ENCODE data around the gene PCBP3. TPM values are rescaled to one million over a fixed set of nuclear protein-coding genes. Genes with fewer than 3 reads are reported as not detected.

Gene PCBP3
- total RNA-seq, 2 experiments from 2014 or later, result 1.9 to 2.2 TPM

DNA sequence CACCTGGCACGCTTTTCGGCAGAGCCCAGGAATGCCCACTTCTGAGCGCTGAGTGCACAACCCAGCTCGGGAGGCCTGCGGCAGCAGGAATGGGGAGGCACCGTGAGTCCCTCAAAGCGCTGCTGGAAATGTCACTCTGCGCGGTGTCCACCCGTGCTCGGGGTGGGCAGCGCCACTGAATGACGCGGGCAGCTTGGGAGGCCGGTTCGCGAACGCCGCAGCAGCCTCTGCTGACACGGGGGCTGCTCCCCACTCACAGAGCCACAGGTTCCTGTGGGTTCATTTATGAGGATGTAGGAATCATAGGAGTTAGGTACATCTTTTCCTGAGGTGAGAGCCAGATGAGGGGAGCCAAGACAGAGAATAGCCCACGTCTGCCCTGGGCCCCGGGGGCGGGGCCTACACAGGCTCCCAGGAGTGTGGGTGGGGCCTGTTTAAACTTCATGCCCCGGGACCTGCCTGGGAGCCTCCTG lies 191.3 kb downstream of the PCBP3 start:
- H3K27me3 Mint-ChIP-seq, result no peaks in the 10 kb centered on the region
- ChIA-PET POLR2A (no interaction called here), CTCF (no interaction called here)
- TF ChIP-seq, protein P1, sequence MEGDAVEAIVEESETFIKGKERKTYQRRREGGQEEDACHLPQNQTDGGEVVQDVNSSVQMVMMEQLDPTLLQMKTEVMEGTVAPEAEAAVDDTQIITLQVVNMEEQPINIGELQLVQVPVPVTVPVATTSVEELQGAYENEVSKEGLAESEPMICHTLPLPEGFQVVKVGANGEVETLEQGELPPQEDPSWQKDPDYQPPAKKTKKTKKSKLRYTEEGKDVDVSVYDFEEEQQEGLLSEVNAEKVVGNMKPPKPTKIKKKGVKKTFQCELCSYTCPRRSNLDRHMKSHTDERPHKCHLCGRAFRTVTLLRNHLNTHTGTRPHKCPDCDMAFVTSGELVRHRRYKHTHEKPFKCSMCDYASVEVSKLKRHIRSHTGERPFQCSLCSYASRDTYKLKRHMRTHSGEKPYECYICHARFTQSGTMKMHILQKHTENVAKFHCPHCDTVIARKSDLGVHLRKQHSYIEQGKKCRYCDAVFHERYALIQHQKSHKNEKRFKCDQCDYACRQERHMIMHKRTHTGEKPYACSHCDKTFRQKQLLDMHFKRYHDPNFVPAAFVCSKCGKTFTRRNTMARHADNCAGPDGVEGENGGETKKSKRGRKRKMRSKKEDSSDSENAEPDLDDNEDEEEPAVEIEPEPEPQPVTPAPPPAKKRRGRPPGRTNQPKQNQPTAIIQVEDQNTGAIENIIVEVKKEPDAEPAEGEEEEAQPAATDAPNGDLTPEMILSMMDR (IDR thresholded peaks at IDR 0.05), result no peak
- H3K4me1 Mint-ChIP-seq (ENCODE audit: low read depth), result peaks cover 10% of the 10 kb centered on the region
- no peak overlapping the region for H3K4me3 Mint-ChIP-seq
- intact Hi-C loops (cut with micrococcal nuclease), result no loop called here
- ATAC-seq (no peak), DNase-seq (no peak)
- H3K36me3 Mint-ChIP-seq (ENCODE audit: low read depth), result no peaks in the 10 kb centered on the region
- H3K27ac Mint-ChIP-seq, result no peak overlapping the region
- H3K9me3 Mint-ChIP-seq, result peaks cover 3% of the 10 kb centered on the region

DNA sequence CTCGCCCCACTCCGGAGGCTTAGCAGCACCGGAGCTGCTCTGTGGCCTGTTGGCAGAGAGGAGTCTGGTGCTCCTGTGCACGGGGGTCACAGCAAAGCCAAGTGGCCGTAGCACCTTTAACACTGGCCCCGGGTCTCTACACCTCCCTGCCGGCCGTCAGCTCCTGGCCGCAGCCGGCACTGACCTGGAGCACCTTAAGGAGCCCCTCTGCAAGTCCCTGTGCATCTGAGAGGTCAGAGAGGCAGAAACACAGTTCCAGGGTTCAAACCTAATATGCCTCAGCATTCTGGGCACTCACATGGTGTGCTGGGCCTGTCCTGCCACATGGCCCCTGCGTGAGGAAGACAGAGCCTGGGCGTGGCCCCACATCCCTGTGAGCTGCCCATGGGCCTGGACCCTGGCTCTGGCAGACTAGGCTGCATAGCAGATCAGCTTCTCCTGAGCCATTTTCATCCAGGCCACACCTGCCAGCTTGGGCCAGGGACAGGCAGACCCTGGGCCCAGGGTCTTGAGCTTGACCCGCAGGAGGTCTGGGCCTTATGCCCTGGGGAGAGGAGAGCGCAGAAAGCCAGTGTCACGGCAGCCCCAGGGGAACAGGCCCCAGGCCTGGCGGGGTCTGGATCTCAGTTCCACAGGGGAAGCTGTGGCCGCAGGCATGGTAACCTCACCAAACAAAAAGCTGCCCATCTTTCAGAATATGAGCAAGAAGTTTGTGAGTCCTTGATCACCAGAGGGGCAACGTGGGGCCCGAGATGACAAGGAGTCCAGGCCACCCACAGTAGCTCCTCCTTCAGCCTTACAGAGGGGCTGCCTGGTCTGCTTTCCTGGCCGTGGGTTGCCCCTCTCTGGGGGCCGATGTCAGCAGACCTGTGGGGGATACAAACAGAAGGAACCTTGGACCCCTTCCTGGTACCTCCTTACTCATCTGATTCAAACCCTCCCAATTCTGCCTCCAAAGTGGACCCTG lies 192.1 kb downstream of the PCBP3 start:
- Mint-ChIP-seq H3K4me1 (ENCODE audit: low read depth) (peaks cover 10% of the 10 kb centered on the region), H3K36me3 (ENCODE audit: low read depth) (no peaks in the 10 kb centered on the region), H3K9me3 (peaks cover 3% of the 10 kb centered on the region), H3K27me3 (no peaks in the 10 kb centered on the region), H3K4me3 (no peak overlapping the region), H3K27ac (no peak overlapping the region)
- no peak for ATAC-seq
- intact Hi-C loops (cut with micrococcal nuclease), result no loop called here
- ChIA-PET POLR2A (no interaction called here), CTCF (no interaction called here)
- no peak for DNase-seq
- TF ChIP-seq, protein P1 (IDR thresholded peaks at IDR 0.05), result no peak

DNA sequence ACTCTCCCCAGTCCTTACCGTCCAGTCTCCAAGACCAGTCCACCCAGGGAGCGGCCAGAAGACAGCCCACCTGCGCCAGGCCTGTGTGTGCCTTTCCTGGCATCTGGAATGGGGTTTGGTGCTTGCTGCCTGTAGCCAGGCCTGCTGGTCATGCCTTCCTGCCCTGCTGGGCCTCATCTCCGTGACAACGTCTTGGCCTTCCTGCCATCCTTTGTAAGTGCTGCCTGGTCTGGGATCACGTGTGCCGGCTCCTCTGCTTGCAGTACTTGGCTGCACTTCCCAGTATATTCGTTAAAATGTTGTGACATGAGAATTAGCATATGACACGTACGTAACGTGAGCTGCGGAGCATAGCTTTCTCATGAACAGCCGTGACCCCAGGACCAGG lies 192.7 kb downstream of the PCBP3 start:
- CTCF ChIA-PET, result interaction anchor here (1.7 kb wide), 1 partner anchor 43 kb away, joined by 3 read pairs; no protein-coding TSS in a partner anchor
- no peak overlapping the region for H3K27ac Mint-ChIP-seq
- no peak overlapping the region for H3K4me3 Mint-ChIP-seq
- H3K27me3 Mint-ChIP-seq, result no peaks in the 10 kb centered on the region
- H3K36me3 Mint-ChIP-seq (ENCODE audit: low read depth), result peaks cover 2% of the 10 kb centered on the region
- peaks cover 7% of the 10 kb centered on the region for H3K9me3 Mint-ChIP-seq
- POLR2A ChIA-PET, result no interaction called here
- TF ChIP-seq, protein P1 (IDR thresholded peaks at IDR 0.05), result no peak
- ATAC-seq (no peak), DNase-seq (no peak)
- intact Hi-C loops (cut with micrococcal nuclease), result no loop called here
- peaks cover 10% of the 10 kb centered on the region for H3K4me1 Mint-ChIP-seq (ENCODE audit: low read depth)

DNA sequence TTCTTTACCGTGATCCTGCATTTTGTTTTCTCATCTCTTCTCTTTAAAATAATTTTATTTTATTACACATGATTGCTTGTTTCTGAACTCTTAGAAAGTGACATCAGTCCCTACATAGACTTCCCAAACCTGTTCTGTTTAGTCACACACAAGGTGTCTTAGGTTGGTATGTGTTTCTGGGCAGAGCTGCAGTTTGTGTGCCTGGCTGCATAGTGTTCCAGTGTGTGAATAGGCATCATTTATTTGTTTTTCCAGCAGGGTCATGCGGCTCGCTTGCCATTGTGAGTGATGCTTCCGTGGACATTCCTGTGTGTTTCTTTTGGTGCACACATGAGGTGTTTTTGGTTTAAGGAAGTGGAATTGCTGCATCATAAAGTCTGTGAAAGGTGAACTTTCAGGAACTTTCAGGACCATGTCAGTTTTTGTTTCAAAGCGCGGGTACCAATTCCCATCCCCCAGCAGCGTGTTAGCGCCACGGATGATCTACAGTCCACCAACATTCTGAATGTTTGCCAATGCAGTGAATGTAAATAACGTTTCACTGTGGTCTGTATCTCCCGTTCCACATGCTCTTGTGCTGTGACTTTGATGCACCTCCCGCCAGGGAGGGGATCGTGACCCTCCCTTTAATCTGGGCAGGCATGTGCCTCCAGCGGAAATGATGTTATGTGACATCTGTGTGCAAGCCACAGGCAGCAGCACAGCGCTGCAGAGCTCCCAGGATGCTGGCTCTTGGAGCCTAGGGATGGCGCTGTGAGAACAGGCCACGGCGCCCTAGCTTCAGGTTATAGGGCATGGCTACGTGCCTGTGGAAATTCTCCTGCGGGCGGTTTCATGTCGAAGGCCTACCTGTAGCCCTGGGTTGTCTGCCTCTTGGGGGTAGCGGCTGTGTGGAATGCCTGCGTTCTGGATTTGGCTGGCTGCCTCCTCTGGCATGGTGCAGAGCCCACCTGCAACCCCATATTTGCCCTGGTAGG lies 193.5 kb downstream of the PCBP3 start:
- TF ChIP-seq, protein P1 (IDR thresholded peaks at IDR 0.05), result no peak
- H3K27ac Mint-ChIP-seq, result no peak overlapping the region
- peaks cover 7% of the 10 kb centered on the region for H3K4me1 Mint-ChIP-seq (ENCODE audit: low read depth)
- H3K9me3 Mint-ChIP-seq, result peaks cover 7% of the 10 kb centered on the region
- intact Hi-C loops (cut with micrococcal nuclease), result no loop called here
- H3K27me3 Mint-ChIP-seq, result no peaks in the 10 kb centered on the region
- H3K36me3 Mint-ChIP-seq (ENCODE audit: low read depth), result peaks cover 2% of the 10 kb centered on the region
- ATAC-seq (no peak), DNase-seq (no peak)
- ChIA-PET CTCF (interaction anchor here (0.6 to 1.7 kb wide), 3 partner anchors 10 to 43 kb away, joined by 3 to 4 read pairs (median 3); no protein-coding TSS in a partner anchor), POLR2A (no interaction called here)
- no peak overlapping the region for H3K4me3 Mint-ChIP-seq
